OCI-LY7 (cell line): ENCODE measurements around the gene PRKX. TPM values are rescaled to one million over a fixed set of nuclear protein-coding genes. Genes with fewer than 3 reads are reported as not detected.
"Not testable (repeated sequence)": the region's sequence is repeated elsewhere in the genome, so short reads cannot be mapped to it uniquely, and the experiment has no call there.

Experiments used
- BruUV-seq: library from RNA; stranded (reverse); fragments of 400-500 nt; replicated peaks from 2 replicates; lab custom pipeline; 2021; lab: Mats Ljungman, UMichigan
- CTCF ChIA-PET: fragments of 300-600 bp; sonication (Branson Sonifier 250); formaldehyde crosslinking; loops from one replicate; lab custom pipeline; 2022; ENCODE audit warnings: antibody characterized with exemption; ENCODE audit not compliant: unreplicated experiment; lab: Charles Lee
- POLR2A ChIA-PET: fragments of 300-600 bp; sonication (Branson Sonifier 250); formaldehyde crosslinking; loops from one replicate; lab custom pipeline; 2022; ENCODE audit warnings: antibody characterized with exemption; lab: Charles Lee
- DNase-seq: peaks from one replicate; pipeline ENCODE4 v3.0.0-alpha.2; 2015; ENCODE audit warnings: low spot score
- H2AFZ ChIP-seq: fragments of 200-600 bp; sonication (generic), shearing (Covaris generic); 2 replicates; pipeline ENCODE4 v1.6.1; 2014; ENCODE audit warnings: mild to moderate bottlenecking, antibody characterized with exemption, low read length, moderate library complexity
- H3K27ac ChIP-seq: fragments of 200-600 bp; sonication (generic); 2 replicates; pipeline ENCODE4 v1.5.1; 2014; ENCODE audit warnings: mixed run types, low read depth, mild to moderate bottlenecking, moderate library complexity, low read length, inconsistent platforms; ENCODE audit not compliant: poor library complexity, severe bottlenecking
- H3K36me3 ChIP-seq: fragments of 200-600 bp; sonication (generic); 2 replicates; pipeline ENCODE4 v1.6.1; 2014; ENCODE audit warnings: mild to moderate bottlenecking, antibody characterized with exemption, low read length, moderate library complexity, mixed read lengths; ENCODE audit not compliant: insufficient read depth
- H3K4me1 ChIP-seq: fragments of 200-600 bp; sonication (generic); 2 replicates; pipeline ENCODE4 v1.5.1; 2014; ENCODE audit warnings: mild to moderate bottlenecking, low read length; ENCODE audit not compliant: insufficient read depth, poor library complexity, severe bottlenecking
- H3K4me2 ChIP-seq: fragments of 200-600 bp; sonication (generic); 2 replicates; pipeline ENCODE4 v1.6.1; 2014; ENCODE audit warnings: mild to moderate bottlenecking, low read length
- H3K4me3 ChIP-seq: fragments of 200-600 bp; sonication (generic); 2 replicates; pipeline ENCODE4 v1.5.1; 2014; ENCODE audit warnings: mild to moderate bottlenecking, low read depth, low read length; ENCODE audit not compliant: poor library complexity, severe bottlenecking
- H3K79me2 ChIP-seq: fragments of 200-600 bp; sonication (generic); 2 replicates; pipeline ENCODE4 v1.6.1; 2016; ENCODE audit warnings: low read depth, mild to moderate bottlenecking, low read length, moderate library complexity, mixed read lengths; ENCODE audit not compliant: insufficient read depth
- H3K9me2 ChIP-seq: fragments of 200-600 bp; sonication (generic); 2 replicates; pipeline ENCODE4 v1.6.1; 2016; ENCODE audit warnings: mild to moderate bottlenecking, low read length, mixed read lengths; ENCODE audit not compliant: insufficient read depth
- H3K9me3 ChIP-seq: fragments of 200-600 bp; sonication (generic); 2 replicates; pipeline ENCODE4 v1.6.1; 2014; ENCODE audit warnings: mild to moderate bottlenecking, mixed run types, low read length, mixed read lengths
- H4K20me1 ChIP-seq: fragments of 200-600 bp; sonication (generic); 2 replicates; pipeline ENCODE4 v1.6.1; 2014; ENCODE audit warnings: mild to moderate bottlenecking, antibody characterized with exemption, low read length, moderate library complexity, mixed read lengths; ENCODE audit not compliant: insufficient read depth
- EZH2phosphoT487 ChIP-seq: fragments of 200-600 bp; sonication (generic); IDR thresholded peaks from 2 replicates; pipeline ENCODE4 v1.6.1; 2018; ENCODE audit warnings: low read depth, borderline replicate concordance, mild to moderate bottlenecking, mixed run types, antibody characterized with exemption, low read length, moderate library complexity, mixed read lengths
- intact Hi-C: fragments of 100-400 bp; cut with micrococcal nuclease; formaldehyde crosslinking; loops from one replicate; pipeline ENCODE4 v1.10.0; 2022; ENCODE audit not compliant: unreplicated experiment
- total RNA-seq, 2 experiments: library from RNA; depleted of rRNA in 1 of 2; stranded (reverse); fragments of >200 nt in 1 of 2; shearing (Covaris generic) in 1 of 2; gene quantifications; 2 replicates each; pipeline ENCODE4 v1.2.3, GENCODE V29; 2014 to 2022
- TF ChIP-seq, protein P1 (sequence below): fragments of 200-600 bp; sonication (generic); conservative IDR thresholded peaks from 2 replicates; pipeline ENCODE4 v1.5.1; 2014; ENCODE audit warnings: mild to moderate bottlenecking, antibody characterized with exemption, low read length, moderate library complexity, mixed read lengths

The PRKX gene
- total RNA-seq, 2 experiments from 2014 or later: 14.6 to 23.6 TPM

DNA sequence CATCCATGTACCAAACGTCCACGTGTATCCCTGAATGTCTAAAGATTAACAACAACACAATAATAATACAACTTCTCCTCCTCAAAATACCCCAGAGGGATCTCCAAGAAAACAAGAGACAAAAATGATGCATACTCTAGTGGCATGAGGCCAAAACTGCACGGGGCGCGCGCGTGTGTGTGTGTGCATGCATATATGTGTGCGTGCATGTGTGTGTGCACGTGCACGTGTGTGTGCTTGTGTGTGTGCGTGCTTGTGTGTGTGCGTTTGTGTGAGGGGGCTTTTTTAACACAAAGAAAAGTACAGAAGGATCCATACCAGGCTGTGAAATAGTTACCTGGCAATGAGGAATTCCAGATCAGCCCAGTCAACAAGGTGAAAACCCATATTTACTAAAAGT, 48.5 kb downstream of the PRKX start:
- no TSS peak for BruUV-seq
- Histone ChIP-seq H3K36me3 (no peaks in the 10 kb centered on the region; the same call in 1 of the 2 replicates), H4K20me1 (no peaks in the 10 kb centered on the region), H3K4me2 (no peak overlapping the region), H3K79me2 (no peaks in the 10 kb centered on the region), H3K4me3 (no peak overlapping the region), H3K9me2 (no peaks in the 10 kb centered on the region), H3K4me1 (peaks cover 11% of the 10 kb centered on the region), H3K9me3 (no peaks in the 10 kb centered on the region), H2AFZ (no peak overlapping the region), H3K27ac (no peak overlapping the region)
- ChIA-PET POLR2A (no interaction called here), CTCF (no interaction called here)
- intact Hi-C loops: no loop called here
- no peak for TF ChIP-seq EZH2phosphoT487
- TF ChIP-seq, protein P1, sequence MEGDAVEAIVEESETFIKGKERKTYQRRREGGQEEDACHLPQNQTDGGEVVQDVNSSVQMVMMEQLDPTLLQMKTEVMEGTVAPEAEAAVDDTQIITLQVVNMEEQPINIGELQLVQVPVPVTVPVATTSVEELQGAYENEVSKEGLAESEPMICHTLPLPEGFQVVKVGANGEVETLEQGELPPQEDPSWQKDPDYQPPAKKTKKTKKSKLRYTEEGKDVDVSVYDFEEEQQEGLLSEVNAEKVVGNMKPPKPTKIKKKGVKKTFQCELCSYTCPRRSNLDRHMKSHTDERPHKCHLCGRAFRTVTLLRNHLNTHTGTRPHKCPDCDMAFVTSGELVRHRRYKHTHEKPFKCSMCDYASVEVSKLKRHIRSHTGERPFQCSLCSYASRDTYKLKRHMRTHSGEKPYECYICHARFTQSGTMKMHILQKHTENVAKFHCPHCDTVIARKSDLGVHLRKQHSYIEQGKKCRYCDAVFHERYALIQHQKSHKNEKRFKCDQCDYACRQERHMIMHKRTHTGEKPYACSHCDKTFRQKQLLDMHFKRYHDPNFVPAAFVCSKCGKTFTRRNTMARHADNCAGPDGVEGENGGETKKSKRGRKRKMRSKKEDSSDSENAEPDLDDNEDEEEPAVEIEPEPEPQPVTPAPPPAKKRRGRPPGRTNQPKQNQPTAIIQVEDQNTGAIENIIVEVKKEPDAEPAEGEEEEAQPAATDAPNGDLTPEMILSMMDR: no peak
- DNase-seq: no peak

DNA sequence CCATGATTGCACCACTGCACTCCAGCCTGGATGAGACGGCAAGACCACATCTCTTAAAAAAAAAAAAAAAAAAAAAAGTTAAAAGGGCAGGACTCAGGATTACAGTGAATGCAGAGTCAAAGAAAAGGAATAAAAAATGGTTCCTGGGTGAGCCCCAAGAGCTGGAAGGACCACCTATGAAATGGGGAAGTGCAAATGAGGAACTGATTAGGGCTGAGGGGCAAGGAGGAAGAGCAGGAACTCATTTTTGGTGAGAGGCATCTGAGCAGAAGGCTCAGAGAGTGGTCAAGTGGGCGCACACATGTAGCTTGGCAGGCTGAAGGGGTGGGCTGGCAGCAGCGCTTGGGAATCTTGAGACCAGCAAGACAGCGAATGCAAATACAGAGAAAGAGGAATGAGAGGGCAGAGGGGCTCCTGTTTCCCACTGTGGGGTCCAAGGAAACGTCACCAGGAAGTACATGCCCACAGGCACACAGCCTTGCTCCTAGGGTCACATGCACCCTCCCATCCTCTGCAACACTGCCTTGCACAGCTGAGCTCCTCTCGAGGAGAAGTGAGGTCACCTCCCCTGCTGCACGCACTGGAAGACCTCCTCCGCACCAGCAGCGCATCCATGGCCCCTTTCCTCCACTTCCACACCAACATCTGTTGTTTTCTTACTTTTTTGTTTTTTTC, 49.7 kb downstream of the PRKX start:
- H3K4me1 ChIP-seq: peaks cover 11% of the 10 kb centered on the region
- CTCF ChIA-PET, H4K20me1 ChIP-seq, H3K4me2 ChIP-seq, H3K27ac ChIP-seq, BruUV-seq, H3K9me3 ChIP-seq, H3K9me2 ChIP-seq, intact Hi-C loops, H2AFZ ChIP-seq, H3K79me2 ChIP-seq, H3K4me3 ChIP-seq, H3K36me3 ChIP-seq: not testable (repeated sequence)
- peak; percentile 49 for DNase-seq
- POLR2A ChIA-PET: interaction anchor here (0.6 kb wide), 1 partner anchor 37 kb away, joined by 3 read pairs; no protein-coding TSS in a partner anchor

DNA sequence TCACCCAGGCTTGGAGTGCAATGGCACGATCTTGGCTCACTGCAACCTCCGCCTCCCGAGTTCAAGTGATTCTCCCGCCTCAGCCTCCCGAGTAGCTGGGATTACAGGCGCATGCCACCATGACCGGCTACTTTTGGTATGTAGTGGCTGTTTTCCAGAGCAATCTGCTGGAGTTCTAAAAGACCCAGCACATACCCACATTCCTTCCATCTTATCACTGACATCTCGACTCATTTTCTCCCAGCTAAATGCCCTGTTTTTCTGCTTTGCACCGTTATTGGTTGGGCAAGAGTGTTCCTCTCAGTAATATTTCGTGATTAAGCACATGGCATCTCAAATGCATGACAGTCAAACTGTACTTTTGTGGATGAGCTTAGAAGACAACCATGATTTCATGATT, 53.7 kb downstream of the PRKX start:
- Histone ChIP-seq H3K79me2 (no peaks in the 10 kb centered on the region), H3K27ac (no peak overlapping the region), H3K4me2 (no peak overlapping the region), H3K9me2 (no peaks in the 10 kb centered on the region), H3K4me1 (peaks cover 11% of the 10 kb centered on the region), H3K36me3 (no peaks in the 10 kb centered on the region), H2AFZ (no peak overlapping the region), H3K4me3 (no peak overlapping the region), H3K9me3 (no peaks in the 10 kb centered on the region), H4K20me1 (no peaks in the 10 kb centered on the region)
- no peak for DNase-seq
- ChIA-PET CTCF (no interaction called here), POLR2A (interaction anchor here (1.4 kb wide), 1 partner anchor 11 kb away, joined by 4 read pairs; no protein-coding TSS in a partner anchor)
- intact Hi-C loops: no loop called here
- TF ChIP-seq, protein P1: no peak
- TF ChIP-seq EZH2phosphoT487: no peak
- BruUV-seq: no TSS peak
